Measurements from ENCODE around the gene SHISA2. TPM values are rescaled to one million over a fixed set of nuclear protein-coding genes. Genes with fewer than 3 reads are reported as not detected.

SHISA2 gene
- total RNA-seq, 1 donor = 0.90 TPM

DNA sequence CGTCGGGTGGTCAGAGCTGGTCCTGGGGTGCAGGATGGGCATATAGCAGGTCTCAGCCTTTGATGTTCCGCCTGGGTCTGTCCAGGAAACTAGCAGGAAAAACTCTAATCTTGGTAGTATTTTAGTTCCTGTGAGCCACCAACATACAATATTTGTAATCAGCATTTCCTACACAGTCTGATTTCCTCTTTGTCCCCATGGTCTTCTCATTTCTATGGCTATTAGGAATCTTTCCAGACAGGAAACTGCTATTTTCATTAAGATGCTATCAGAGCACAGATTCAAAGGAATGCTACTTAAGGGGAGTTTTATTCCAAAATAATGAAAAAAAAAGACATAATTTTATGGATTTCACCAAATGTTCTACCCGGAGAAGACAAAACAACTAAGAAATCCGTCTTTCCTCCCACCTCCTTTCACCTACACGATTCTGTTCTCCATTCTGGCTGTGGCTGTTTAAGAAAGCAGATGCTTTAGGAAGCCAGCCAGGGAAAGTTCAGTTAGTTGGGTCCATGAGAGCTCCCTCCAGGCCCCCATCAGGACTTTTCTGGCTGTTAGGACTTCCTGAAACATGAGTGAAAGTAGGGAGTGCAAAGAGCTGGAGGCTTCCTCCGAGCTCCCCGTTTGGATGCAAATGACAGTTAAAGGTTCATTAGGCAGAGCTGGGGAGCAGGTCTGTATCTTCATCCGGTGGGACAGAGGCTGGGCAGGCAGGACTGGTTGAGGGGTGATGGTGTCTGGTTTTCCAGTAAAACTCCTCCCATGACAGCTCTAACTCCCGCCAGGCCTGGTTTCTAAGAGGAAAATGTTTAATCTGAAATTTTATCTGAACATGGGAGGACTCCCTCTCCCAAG, 36.3 kb downstream of the SHISA2 start:
- no peak overlapping the region for H3K4me3 ChIP-seq (ENCODE audit: low read depth, low read length)
- no peak for DNase-seq (ENCODE audit: low read depth)
- TF ChIP-seq, protein P1, sequence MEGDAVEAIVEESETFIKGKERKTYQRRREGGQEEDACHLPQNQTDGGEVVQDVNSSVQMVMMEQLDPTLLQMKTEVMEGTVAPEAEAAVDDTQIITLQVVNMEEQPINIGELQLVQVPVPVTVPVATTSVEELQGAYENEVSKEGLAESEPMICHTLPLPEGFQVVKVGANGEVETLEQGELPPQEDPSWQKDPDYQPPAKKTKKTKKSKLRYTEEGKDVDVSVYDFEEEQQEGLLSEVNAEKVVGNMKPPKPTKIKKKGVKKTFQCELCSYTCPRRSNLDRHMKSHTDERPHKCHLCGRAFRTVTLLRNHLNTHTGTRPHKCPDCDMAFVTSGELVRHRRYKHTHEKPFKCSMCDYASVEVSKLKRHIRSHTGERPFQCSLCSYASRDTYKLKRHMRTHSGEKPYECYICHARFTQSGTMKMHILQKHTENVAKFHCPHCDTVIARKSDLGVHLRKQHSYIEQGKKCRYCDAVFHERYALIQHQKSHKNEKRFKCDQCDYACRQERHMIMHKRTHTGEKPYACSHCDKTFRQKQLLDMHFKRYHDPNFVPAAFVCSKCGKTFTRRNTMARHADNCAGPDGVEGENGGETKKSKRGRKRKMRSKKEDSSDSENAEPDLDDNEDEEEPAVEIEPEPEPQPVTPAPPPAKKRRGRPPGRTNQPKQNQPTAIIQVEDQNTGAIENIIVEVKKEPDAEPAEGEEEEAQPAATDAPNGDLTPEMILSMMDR (IDR thresholded peaks at IDR 0.05; ENCODE audit: insufficient read depth, low read length) = no peak

GRCh38 chr13:26012995-26013394, 38.8 kb downstream of the SHISA2 start:
- H3K4me3 ChIP-seq (ENCODE audit: low read depth, low read length) = no peak overlapping the region
- TF ChIP-seq, protein P1 (IDR thresholded peaks at IDR 0.05; ENCODE audit: insufficient read depth, low read length) = no peak
- DNase-seq (ENCODE audit: low read depth) = no peak

DNA sequence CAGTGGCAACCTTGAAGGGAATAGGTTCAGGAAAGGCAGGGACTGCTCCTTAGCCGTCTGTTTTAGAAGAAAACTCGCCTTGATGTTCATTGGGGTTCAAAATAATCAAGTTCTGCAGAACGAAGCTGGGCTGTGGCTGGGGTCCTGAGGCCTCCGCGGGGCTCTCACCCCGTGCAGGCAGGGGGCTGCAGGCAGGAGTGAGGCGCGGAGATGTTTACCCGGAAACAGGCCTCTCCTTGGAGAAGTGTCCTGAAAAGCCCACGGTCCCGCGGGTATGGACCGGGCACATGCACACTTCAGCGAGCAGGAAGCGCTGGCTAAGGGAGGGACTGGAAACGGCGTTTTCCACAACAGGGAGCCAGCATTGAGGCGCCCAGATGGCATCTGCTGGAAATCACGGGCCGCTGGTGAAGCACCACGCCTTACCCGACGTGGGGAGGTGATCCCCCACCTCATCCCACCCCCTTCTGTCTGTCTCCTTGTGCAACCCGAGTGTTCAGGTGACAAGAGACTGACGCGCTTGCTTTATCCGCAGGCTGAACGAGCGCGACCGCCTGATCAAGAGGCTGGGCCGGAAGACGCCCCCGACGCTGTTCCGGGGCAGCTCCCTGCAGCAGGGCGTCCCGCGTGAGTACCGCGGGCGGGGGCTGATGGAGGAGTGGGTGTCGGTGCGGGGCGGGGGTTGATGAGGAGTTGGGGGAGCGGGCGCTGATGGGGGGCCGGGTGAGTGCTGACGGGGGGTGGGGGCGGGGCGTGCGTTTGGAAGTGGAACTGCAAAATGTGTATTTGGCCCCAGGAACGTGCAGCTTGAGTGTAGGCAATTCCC, 39.6 kb downstream of the SHISA2 start:
- H3K4me3 ChIP-seq (ENCODE audit: low read depth, low read length) = no peak overlapping the region
- TF ChIP-seq, protein P1 (IDR thresholded peaks at IDR 0.05; ENCODE audit: insufficient read depth, low read length) = no peak
- DNase-seq (ENCODE audit: low read depth) = no peak

DNA sequence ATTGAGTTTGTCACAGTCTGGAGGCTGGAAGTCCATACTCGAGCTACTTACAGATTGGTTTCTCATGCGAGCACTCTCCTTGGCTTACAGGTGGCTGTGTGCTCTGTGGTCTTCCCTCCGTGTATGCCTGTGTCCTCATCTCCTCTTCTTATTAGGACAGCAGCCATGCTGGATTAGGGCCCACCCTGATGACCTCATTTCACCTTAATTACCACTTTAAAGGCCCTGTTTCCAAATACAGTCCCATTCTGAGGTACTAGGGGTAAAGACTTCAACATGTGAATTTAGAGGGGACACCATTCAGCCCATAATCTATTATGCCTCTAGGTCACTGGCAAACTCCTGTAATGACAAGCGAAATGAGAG, 40.6 kb downstream of the SHISA2 start:
- no peak overlapping the region for H3K4me3 ChIP-seq (ENCODE audit: low read depth, low read length)
- TF ChIP-seq, protein P1 (IDR thresholded peaks at IDR 0.05; ENCODE audit: insufficient read depth, low read length) = no peak
- no peak for DNase-seq (ENCODE audit: low read depth)

DNA sequence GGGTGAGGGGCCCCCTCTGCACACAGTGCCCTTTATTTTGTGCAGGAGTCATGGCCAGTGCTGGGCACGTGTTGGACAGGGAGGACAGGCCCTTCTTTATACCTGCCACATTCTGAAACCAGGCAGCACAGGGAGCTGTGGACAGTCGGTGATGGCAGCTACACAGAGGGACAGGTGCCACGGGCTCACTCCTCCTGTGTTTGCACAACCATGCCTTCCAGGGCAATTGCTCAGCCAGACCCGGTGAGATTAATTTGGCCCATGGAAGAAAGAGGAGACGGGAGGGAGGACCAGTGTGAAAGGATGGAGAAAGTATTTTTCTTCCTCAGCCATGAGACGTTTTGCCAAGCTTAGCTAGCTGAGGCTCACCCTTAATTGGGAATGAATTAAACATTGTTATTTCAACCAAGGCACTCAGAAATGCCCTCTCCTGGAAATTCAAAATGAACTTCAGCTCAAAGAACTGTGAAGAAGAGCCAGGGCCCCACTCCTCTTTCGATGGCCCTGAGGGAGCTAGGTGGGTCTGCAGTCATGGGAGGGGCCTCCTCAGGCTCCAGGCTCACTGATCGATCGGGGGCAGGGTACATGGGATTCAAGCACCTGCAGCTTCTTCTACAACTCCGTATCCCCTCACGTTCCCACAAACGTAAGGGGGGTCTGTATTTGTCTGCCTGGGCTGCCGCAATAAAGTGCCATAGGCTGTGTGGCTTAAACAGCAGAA, 41.2 kb downstream of the SHISA2 start:
- TF ChIP-seq, protein P1 (IDR thresholded peaks at IDR 0.05; ENCODE audit: insufficient read depth, low read length) = no peak
- no peak for DNase-seq (ENCODE audit: low read depth)
- H3K4me3 ChIP-seq (ENCODE audit: low read depth, low read length) = no peak overlapping the region

DNA sequence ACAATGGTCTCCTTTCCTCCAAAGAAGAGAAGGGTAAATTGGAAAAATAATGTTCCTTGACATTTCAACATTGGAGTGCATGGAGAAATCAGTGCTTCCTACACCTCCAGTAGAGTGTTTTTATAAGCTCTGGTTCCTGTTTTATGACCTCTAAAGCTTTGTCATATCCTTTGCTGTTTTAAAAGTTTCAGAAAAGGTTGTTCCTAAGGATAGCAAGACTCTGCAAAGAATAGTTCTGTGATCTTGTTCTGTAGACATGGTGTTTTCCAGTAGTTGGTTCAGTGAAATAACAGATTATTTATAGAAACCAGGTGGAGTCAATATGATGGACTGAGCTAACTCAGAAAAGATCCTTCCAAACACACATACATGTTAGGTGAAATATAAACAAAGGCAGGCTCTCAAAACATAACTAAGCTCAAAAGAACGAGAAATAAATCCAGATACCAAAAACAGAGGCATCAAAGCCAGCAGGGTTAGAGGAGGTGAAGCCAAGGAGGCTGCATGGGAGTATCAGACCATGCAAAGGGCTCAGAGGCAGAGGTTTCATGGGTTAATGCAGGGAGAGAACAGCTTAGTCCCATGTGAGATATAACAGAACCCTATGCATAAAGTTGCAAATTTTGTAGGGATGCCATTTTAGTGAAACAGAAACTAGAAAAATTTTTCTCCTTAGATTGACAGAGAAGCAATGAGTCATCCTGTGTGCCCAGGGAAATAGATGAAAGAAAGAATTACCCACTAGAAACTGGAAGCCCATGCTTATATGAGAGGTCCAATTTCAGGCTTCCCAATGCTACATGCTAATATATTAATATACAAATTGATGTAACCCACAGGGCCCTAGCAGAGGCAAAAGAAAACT, 44.3 kb downstream of the SHISA2 start:
- no peak overlapping the region for H3K4me3 ChIP-seq (ENCODE audit: low read depth, low read length)
- no peak for DNase-seq (ENCODE audit: low read depth)
- TF ChIP-seq, protein P1 (IDR thresholded peaks at IDR 0.05; ENCODE audit: insufficient read depth, low read length) = no peak

Measured in fibroblast of the aortic adventitia (primary cell).